Testis (tissue), 2 donors: Measurements from ENCODE around the gene CAMTA1.

Source experiments
- POLR2A ChIP-seq: fragments of 450-650 bp; IDR thresholded peaks from one replicate; pipeline ENCODE4 v1.6.1; 2017; ENCODE audit warnings: antibody characterized with exemption, mild to moderate bottlenecking, moderate library complexity
- TF ChIP-seq, protein P1 (sequence below), 3 experiments: fragments of 450-650 bp in 2 of 3; fragments of 200-600 bp in 1 of 3; sonication (generic) in 1 of 3; IDR thresholded peaks; one replicate each; pipeline ENCODE4 v1.5.1; 2016 to 2019; ENCODE audit warnings: antibody characterized with exemption in 3 of 3, mild to moderate bottlenecking in 2 of 3, moderate library complexity in 1 of 3

- TF ChIP-seq, protein P1, sequence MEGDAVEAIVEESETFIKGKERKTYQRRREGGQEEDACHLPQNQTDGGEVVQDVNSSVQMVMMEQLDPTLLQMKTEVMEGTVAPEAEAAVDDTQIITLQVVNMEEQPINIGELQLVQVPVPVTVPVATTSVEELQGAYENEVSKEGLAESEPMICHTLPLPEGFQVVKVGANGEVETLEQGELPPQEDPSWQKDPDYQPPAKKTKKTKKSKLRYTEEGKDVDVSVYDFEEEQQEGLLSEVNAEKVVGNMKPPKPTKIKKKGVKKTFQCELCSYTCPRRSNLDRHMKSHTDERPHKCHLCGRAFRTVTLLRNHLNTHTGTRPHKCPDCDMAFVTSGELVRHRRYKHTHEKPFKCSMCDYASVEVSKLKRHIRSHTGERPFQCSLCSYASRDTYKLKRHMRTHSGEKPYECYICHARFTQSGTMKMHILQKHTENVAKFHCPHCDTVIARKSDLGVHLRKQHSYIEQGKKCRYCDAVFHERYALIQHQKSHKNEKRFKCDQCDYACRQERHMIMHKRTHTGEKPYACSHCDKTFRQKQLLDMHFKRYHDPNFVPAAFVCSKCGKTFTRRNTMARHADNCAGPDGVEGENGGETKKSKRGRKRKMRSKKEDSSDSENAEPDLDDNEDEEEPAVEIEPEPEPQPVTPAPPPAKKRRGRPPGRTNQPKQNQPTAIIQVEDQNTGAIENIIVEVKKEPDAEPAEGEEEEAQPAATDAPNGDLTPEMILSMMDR (IDR thresholded peaks at IDR 0.05) = no peak
- no peak for TF ChIP-seq POLR2A
Observed at GRCh38 chr1:6965083-6965934, 180.1 kb downstream of the CAMTA1 start.
